Mammary epithelial cell (primary cell): ENCODE results near the gene ZFYVE26.

Experiments
- EZH2 ChIP-seq: IDR thresholded peaks from 2 replicates; pipeline ENCODE4 v1.6.1; 2012; ENCODE audit warnings: low read length, inconsistent platforms, borderline replicate concordance
- TF ChIP-seq, protein P1 (sequence below), 2 donors: IDR thresholded peaks in 1 of 2; conservative IDR thresholded peaks in 1 of 2; 2 replicates each; pipeline ENCODE4 v1.5.1; 2011 to 2012; ENCODE audit warnings: inconsistent platforms in 2 of 2, low read length in 2 of 2, mild to moderate bottlenecking in 2 of 2, control low read depth in 1 of 2, low read depth in 1 of 2; ENCODE audit not compliant: insufficient read depth in 1 of 2; ENCODE audit errors: extremely low read depth in 1 of 2

DNA sequence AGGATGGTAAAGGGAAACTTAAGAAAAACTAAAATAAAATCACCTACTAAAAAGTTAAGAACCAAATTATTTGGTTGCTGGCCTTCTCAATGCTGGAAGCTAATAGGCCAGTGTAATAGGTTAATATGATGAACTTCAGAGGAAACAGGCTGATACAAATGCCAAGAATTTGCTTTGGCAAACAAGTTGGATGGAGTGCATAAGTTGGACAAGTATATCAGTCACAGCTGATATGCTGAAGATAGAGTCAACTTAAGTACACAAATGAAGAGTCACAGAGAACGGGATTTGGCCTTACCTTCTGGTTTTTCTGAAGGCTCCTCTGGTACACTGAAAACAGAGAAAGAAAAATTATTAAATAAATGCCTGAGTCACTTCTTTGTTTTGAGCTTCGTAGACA is 48.2 kb downstream of the ZFYVE26 start:
- TF ChIP-seq, protein P1, sequence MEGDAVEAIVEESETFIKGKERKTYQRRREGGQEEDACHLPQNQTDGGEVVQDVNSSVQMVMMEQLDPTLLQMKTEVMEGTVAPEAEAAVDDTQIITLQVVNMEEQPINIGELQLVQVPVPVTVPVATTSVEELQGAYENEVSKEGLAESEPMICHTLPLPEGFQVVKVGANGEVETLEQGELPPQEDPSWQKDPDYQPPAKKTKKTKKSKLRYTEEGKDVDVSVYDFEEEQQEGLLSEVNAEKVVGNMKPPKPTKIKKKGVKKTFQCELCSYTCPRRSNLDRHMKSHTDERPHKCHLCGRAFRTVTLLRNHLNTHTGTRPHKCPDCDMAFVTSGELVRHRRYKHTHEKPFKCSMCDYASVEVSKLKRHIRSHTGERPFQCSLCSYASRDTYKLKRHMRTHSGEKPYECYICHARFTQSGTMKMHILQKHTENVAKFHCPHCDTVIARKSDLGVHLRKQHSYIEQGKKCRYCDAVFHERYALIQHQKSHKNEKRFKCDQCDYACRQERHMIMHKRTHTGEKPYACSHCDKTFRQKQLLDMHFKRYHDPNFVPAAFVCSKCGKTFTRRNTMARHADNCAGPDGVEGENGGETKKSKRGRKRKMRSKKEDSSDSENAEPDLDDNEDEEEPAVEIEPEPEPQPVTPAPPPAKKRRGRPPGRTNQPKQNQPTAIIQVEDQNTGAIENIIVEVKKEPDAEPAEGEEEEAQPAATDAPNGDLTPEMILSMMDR (conservative IDR thresholded peaks at IDR 0.05 in 1 of 2, IDR thresholded peaks at IDR 0.05 in 1 of 2; ENCODE audit: extremely low read depth in 1 of 2, insufficient read depth in 1 of 2, low read depth in 1 of 2, low read length in 2 of 2) = no peak
- TF ChIP-seq EZH2 = no peak
